ENCODE data around the gene HEG1.
"Not testable (repeated sequence)": the region's sequence is repeated elsewhere in the genome, so short reads cannot be mapped to it uniquely, and the experiment has no call there.

Gene HEG1

DNA sequence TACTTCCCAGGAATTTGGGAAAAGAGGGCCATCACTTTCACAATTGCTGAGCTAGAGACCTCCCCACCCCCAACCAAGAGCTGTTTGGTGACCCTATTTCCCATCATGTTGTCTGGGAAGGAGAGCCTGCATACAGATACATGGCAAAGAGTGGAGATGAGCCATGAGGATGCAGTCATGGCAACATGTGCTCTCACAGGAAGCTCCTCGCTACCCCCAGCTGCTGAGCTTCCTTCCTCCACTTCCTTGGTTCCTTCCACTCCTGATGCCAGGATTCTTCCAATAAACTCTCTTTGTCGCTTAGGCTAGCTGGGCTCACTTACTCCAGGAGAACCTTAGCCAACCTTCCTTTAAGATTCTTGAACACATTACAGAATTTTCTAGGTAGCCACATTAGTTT is 72.9 kb downstream of the HEG1 start:
- no peak for DNase-seq

- DNase-seq, result no peak
These were observed 74.3 kb downstream of the HEG1 start for GRCh38 chr3:124981472-124981871.

DNA sequence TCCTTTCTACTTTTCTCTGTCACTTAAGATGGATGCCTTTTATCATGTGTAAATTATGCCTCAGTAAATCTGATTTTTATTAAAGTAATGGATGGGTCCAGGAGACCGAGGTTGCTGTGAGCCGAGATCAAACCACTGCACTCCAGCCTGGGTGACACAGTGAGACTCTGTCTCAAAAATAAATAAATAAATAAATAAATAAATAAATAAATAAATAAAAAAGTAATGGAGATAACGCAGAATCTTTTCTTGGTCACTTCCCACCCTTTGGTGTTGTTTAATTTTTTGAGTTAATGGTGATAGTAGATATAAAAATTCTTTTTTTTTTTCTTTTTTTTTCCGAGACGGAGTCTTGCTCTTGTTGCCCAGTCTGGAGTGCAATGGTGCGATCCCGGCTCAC is 77.2 kb downstream of the HEG1 start:
- DNase-seq, result no peak

- DNase-seq, result no peak
These were observed 79.4 kb downstream of the HEG1 start for GRCh38 chr3:124976383-124976782.

DNA sequence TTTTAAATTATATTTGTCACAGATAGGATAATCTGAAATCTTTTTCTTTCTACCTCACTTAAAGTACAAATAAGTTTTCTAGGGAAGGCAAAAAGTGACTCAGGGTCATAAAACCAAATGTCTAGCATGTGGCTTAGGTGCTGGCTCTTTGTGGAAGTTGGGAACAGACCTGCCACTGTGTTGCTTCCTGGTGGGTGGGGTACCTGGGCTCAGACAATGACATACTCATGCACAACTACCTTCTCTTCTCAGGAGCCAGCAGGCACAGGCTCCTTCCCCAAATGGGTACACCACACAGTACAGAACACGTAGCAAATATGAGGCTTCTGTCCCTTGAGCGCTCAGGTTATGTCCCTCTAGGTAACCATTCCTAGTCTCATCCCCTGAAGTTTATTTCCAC is 81.1 kb downstream of the HEG1 start:
- DNase-seq, result no peak

DNA sequence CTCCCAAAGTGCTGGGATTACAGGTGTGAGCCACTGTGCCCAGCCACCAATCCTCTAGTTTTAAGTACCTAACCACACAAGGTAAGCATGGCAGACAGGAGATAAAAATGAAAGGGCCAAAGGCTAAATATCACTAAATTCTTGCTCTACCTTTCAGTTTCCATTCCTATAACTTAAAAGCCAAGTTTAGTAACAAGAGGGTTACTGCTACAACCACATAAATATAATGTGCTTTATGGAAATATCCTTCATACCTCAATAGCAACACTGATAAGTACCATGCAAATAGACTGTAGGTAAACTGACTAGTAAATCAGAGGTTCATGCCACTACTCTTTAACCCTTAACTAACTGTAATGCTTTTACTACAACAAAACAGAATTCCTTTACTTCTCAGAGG is 82.5 kb downstream of the HEG1 start:
- no peak for DNase-seq

GRCh38 chr3:124972457-124972856 is 83.3 kb downstream of the HEG1 start:
- DNase-seq, result no peak

DNA sequence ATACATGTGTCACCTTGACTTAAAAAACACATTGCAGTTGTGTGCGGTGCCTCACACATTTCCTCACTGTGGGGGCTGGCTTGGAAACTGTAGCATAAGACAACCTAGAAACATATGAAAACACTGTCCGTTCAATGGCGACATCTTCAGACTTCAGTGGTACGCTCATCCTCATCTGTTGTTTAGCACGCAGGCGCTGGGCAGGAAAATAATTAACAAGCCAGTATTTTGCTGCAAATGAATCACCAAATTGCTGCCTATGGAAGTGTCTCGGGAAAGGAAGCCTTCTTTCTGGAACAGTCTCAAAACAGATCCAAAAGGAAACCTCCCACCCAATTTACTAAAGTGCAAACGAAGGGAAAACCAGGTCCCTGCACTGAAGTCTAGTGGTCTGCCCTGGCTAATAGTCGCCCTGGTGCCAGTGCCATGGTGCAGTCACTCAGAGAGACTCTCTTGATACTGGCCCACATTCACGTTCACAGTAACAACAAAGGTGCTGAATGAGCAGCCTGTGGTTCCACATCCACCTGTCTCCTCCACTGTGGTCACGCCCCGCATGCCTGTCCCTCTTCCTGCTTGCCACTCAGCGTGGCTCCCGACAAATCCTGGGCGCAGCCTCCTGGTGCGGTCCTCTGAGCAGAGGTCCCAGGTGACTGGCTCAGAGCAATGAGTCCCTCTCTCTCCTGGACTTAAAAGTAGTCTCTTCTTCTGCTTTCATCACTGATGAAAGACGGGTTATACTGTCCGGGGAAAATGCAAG is 85.7 kb downstream of the HEG1 start:
- no peak for DNase-seq

DNA sequence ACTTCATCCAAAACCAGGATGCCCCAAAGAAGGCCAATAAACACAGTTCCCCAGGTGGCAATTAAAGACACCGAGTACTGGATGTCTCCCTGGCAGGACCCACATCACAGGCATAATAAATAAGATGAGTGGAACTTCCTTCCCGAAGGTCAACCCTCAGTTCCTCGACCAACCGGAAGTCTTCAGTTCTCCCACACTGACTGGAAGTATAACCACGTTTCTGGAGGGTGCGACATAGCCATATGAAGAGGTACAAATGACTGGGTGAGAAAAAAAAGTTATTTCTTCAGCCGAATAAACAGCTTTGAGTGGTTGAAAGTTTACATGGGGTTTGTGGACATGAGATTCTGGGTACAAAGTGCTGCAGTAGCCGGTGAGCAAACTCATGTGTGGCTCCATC is 86.6 kb downstream of the HEG1 start:
- DNase-seq, result no peak

- no peak for DNase-seq
These were observed 87.8 kb downstream of the HEG1 start for GRCh38 chr3:124967964-124968363.

GRCh38 chr3:124966521-124967445 is 89.0 kb downstream of the HEG1 start:
- no peak for DNase-seq

DNA sequence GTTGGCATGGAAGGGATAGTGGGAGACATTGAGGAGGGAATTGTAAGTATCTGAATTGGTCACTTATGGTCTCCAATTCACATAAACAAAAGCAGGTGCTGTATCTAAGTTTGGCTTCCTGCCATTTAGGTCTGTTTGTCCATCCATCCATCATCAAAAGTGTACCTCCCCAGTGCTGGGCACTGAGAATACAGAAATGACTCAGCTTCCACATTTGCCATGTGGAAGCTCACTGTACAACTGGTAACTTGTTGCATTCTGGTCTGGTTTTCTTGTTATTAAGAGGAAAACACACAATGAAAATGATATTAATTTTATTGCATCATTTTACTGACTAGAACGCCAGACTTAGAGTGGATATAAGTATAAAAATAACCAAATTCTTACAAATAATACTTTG is 90.4 kb downstream of the HEG1 start:
- DNase-seq, result no peak

- DNase-seq, result no peak
These were observed 91.4 kb downstream of the HEG1 start for GRCh38 chr3:124964387-124964786.

GRCh38 chr3:124963755-124964154 is 92.0 kb downstream of the HEG1 start:
- DNase-seq, result no peak

GRCh38 chr3:124962403-124962940 is 93.3 kb downstream of the HEG1 start:
- no peak for DNase-seq

DNA sequence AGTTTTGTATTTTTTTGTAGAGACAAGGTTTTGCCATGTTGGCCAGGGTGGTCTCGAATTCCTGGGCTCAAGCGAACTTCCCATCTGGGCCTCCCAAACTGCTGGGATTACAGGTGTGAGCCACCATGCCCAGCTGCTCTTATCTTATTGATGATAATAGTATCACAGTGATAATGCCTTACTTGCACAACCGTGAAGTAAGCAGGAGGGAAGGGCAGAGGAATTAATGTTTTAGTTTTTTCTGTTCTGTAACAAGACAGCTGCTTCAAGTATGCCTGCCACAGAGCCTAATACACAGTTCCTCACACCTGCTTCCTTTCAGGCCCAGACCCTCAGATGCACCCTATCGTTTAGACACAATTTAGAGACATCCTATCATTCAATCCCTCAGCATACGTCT is 95.1 kb downstream of the HEG1 start:
- no peak for DNase-seq

DNA sequence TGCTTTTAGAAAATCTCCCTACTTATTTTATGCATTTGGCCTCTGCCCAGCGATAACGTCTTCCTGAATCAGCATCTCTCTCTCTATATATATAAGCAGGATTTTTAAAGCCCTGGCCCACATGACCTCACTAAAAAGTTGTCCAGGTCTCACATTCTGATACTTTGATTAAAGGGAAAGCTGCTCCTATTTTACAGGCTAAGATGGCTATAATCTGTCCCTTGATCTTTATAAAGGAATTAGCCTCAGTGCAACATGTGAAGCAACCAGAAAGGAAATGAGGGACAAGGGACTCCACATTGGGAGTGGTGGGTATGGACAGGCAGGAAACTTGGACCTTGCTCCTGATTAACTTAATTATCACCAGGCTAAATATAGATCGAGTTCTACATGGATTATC is 95.7 kb downstream of the HEG1 start:
- DNase-seq, result no peak

DNA sequence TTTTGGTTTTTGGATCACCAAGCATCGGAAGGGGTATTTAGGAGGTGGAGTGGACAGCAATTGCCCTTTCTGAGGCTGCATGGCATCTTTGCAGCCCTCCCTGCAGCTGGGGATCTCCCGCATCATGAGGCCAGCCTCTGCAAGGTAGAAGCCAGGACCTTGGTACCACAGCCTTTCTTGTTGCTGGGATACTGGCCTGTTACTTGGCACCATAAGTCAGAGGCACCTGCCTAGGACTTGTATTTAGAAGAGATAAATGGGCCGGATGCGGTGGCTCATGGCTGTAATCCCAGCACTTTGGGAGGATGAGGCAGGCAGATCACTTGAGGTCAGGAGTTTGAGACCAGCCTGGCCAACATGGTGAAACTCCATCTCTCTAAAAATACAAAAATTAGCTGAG is 97.8 kb downstream of the HEG1 start:
- DNase-seq, result not testable (repeated sequence)

- no peak for DNase-seq
These were observed 103.4 kb downstream of the HEG1 start for GRCh38 chr3:124952282-124952855.

- DNase-seq, result no peak
These were observed 104.1 kb downstream of the HEG1 start for GRCh38 chr3:124951511-124952281.

DNA sequence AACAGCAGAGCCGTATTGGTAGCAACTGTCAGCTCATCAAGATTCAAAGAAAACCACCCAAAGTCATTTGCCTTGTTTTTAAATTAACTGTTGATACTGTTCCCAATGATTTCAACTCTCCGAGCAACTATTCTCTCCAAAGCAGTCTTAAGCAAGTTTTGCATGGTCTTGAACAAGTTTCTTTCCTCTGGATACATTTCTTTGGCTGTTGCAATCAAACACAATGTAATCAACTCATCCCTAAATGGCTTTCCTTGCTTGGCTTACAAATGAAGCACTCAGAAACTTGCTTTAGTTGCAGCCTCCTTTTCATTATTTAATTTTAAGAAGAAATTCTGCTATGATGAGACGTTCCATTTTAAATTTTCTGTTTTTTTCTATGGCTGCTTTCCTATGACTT is 105.8 kb downstream of the HEG1 start:
- DNase-seq, result no peak

DNA sequence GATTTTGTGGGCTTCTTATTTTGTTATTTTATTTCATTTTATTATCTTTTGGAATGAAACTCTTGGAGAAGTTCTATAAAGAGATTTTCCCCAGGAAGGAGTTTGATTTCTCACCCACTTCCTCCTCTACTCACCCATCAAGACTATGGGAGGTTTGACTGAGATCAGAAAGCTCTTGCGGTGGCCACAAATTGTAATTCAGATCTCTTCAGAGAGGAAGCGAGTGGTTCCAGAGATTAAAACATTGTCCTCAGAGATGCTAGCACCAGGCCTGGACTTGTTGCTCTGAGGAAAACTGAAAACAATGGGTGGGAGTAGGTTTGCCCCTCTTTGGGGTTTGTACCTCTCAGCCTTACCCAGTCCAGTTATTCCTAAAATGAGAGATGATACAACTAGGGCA is 113.2 kb downstream of the HEG1 start:
- DNase-seq, result no peak

DNA sequence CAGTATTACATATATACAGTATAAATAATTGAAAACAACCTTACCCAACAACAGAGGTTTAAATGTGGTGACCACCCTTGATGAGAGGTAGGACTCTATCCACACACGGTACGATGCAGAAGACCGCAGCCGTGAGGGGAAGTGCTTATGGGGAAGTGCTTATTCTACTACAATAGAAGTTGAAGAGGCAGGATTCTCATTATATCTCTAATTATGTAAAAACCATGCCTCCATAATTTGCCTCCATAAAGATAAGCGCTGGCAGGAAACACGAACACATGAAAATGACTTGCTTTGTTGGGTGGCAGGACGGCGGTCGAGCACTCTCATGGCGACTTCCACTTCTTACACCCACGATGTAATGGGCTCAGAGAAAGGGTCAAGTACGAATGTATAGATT is 114.0 kb downstream of the HEG1 start:
- no peak for DNase-seq
